GM18861 (cell line): ENCODE results near the gene IRX5.

ENCODE experiments used
- ATAC-seq: cut with Tn5 transposase; IDR thresholded peaks from one replicate; pipeline ENCODE4 v1.9.1; 2021; ENCODE audit not compliant: unreplicated experiment

IRX5 gene

DNA sequence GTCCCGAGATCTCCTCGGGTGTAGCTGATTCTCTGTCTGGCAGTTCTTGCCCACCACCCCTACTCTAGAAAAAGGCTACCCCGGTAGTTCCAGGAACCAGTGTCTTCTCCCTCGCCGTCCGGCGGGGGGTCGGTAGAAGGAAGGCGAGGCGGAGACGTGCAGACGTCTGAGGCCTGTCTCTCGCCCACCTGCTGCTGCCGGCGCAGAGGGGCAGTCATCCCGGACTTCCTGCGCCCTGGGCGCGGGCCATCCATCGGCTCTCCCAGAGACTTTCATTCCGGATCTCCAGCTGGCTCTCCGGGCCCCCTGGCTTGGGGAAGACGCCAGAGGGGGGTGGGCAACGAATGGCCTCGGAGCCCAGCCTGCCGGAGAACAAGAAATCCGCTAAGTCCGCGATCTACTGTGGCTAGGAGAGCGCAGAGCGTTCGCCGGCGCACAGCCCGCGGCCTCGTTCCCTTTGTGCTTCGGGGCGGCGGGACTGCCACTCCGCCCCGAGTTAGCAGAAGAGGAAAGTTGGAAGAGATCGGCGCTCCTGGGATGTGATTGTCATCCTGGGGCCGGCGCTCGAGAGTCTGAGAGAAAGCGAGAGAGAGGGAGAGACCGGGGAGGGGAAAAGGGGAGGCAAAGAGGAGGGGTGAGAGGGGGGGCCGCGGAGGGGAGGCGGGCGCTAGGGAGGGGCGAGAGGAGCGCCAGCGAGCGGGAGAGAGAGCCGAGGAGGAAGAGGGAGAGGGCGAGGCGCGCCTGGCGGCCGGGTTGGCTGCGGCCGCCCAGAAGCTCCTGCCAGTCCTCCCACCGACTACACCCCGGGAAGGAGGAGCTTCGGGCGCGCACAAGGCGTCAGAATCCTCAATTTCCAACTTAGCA lies at the start of gene IRX5:
IRX5 (plus strand) TSS at position 861 of the 864 bp plus-strand sequence. CDS start 334 bp downstream, outside the sequence.
- ATAC-seq = no peak

GRCh38 chr16:54882556-54882955 lies 48.1 kb upstream of the IRX5 start:
- no peak for ATAC-seq

GRCh38 chr16:54883358-54883757 lies 47.3 kb upstream of the IRX5 start:
- ATAC-seq = no peak

DNA sequence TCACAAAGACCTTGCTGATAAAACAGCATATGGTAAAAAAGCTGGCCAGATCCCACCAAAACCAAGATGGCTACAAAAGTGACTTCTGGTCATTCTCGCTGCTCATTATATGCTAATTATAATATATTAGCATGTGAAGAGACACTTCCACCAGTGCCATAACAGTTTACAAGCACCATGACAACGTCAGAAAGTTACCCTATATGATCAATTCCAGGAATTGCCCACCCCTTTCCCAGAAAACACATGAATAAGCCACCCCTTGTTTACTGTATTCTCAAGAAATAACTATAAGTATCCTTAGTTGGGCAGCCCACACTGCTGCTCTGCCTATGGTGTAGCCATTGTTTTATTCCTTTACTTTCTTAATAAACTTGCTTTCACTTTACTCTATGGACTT lies 44.6 kb upstream of the IRX5 start:
- no peak for ATAC-seq

DNA sequence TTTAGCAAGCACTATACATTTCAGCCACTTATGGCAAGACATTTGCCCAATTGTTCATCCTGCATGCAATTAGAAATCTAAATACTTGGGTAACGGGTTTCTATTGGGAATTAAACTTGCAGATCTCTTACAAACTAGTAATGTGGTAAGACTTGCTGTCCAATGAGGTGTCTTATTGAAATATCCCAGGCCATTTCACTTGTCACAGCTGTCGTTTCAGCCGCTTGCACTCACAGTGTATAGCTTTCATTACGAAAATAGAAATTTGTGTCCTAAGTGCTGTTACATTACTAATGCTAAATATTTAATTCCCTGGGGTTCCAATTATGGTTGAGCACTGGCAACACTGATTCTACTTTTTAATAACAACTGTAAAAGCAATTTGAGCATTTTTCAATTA lies 40.3 kb upstream of the IRX5 start:
- ATAC-seq = no peak

DNA sequence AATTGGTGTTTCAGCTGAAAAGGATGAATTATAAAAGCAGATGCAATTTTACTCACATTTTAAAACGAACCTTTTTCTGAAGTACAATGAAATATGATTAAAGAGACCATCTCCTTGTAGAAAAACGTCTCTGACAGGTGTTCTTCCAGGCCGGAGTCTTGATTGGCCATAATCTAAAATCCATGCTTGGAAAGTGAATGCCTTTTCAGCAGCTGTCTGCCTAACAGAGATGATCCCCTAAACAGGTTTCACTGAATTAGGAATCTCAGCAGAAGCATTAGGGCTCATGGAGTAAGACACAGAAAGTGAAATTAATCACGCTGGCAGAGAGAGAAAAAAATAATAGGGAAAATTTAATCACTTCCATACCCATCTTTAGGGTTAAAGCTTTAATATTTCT lies 39.3 kb upstream of the IRX5 start:
- no peak for ATAC-seq

- no peak for ATAC-seq
Observed at GRCh38 chr16:54892981-54893380, 37.7 kb upstream of the IRX5 start.

- no peak for ATAC-seq
Observed at GRCh38 chr16:54897930-54898329, 32.7 kb upstream of the IRX5 start.

GRCh38 chr16:54901606-54902005 lies 29.1 kb upstream of the IRX5 start:
- no peak for ATAC-seq

DNA sequence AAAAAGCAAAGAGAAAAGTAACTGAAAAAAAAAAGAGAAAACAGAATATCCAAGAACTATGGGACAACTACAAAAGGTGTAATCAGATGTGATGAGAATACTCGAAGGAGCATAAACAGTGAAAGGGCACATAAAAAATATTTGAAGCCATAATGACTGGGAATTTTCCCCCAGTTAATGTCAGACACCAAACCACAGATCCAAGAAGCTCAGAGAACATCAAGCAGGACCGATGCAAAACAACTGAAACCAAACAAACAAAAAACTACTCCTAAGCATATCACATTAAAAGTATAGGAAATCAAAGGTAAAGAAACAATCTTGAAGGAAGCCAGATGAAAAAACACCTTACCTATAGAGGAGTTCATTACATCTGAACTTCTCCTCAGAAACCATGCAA lies 27.6 kb upstream of the IRX5 start:
- ATAC-seq = no peak

GRCh38 chr16:54911079-54911478 lies 19.6 kb upstream of the IRX5 start:
- no peak for ATAC-seq

DNA sequence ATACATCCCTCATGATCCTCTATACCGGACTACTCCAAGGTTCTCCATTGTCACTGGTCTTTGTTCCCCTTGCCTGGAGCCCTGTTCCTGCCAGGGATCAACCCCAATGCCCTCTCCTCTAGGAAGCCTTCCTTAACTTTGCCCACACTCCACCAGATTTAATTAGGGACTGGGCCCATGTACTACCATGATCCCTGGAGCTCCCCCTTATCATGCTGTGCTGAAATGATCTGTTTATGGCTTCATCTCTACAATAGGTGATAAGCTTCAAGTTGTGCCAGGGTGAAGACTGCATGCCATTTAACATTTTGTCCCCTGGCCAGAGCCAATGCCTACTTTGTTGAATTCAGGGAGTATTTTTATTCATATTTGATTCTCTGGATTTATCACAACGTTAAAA lies 17.9 kb upstream of the IRX5 start:
- ATAC-seq = no peak

GRCh38 chr16:54921206-54921824 lies 9.3 kb upstream of the IRX5 start:
- no peak for ATAC-seq

GRCh38 chr16:54923055-54923473 lies 7.6 kb upstream of the IRX5 start:
- no peak for ATAC-seq

- no peak for ATAC-seq
Observed at GRCh38 chr16:54923988-54924387, 6.7 kb upstream of the IRX5 start.

DNA sequence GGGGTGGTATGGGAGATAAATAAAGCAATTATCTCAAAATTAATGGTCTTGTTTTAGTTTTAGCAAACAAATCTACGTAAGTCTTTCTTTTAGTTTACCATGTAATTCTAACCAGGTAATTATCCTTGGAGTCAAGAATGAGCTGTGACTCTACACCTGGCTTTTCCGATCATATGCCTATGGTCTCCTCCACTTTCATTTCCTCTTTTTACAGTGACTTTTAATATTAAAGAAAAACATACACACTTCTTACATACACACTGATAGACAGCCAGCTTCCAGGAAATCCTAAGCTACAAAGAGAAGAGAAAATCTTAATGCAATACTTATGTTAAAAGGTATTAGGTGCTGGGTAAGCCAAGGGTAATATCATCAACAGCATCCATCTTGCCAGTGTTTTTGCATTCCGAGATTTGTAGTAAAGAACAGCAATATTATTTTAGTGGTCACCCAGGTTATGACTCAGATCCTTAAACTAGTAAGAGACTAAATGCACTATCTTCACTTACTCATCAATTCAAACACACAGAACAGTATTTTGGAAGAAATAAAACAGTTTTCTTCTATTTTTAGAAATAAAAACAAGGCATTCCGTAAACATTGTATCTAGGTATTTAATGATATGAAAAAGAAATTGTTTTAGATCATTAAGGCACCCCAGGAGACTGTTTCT lies 4.4 kb upstream of the IRX5 start:
- ATAC-seq = no peak

- no peak for ATAC-seq
Observed at GRCh38 chr16:54927125-54928015, 3.3 kb upstream of the IRX5 start.

DNA sequence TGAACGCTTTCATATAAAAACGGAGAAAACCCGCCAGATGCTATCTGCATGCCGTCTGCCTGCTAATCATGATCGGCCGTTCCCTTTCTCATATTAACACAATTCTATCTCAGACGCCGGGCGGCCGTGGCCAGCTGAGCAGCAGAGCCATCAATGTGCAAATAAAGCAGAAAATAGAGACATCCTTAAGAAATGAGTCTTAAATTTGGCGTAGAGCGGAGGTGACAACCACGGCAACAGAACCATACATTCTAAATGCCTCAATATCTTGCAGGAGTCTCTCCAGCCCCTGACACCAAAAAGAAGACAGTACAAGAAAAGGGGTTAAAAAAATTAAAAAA lies 2.7 kb upstream of the IRX5 start:
- no peak for ATAC-seq

DNA sequence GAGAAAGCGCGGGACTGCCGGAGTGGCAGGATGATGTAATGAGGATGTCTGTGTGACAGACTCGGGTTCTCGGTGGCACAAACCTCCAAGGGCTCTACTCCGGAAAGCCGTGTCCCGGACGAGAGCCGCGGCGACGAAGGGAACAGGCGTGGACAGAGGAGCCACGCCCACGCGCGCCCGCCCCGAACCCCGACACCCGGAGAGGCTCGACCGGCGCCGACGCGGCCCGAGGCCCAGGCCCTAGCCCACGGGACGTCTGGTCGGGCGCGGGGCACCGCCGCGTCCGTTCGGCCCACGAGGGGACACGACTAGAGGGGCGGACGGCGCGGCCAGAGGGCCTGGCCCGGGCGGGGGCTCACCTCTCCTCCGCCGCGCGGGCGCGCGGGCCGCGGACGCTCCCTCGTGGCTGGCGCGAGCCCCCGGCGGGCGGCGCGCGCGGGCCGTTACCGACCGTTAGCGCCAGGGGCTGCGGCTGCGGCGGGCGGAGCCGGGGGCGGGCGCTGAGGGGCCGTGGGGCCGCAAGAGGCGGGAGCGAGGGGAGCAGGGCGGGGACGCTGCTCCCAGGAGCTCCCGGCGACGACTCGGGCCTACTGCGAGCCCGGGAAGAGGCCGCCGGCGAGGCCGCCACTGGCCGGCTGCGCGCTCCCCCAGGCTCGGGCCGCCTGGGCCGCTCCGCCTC lies 2.1 kb upstream of the IRX5 start:
- peak; percentile 33 for ATAC-seq
